Loucy (cell line): ENCODE data around the gene DMPK.

Experiments
- H2AFZ ChIP-seq: fragments of 200-600 bp; sonication (generic); 2 replicates; pipeline ENCODE4 v1.6.0; 2016; ENCODE audit warnings: antibody characterized with exemption, mild to moderate bottlenecking, low read length, moderate library complexity
- H3F3A ChIP-seq: fragments of 200-600 bp; 2 replicates; pipeline ENCODE4 v1.6.0; 2016; ENCODE audit warnings: antibody characterized with exemption, low read depth, mild to moderate bottlenecking
- H3K27me3 ChIP-seq: fragments of 200-600 bp; sonication (generic); 2 replicates; pipeline ENCODE4 v1.6.1; 2014; ENCODE audit warnings: low read length, mild to moderate bottlenecking; ENCODE audit not compliant: insufficient read depth, poor library complexity, severe bottlenecking
- H3K36me3 ChIP-seq: fragments of 200-600 bp; sonication (generic); 2 replicates; pipeline ENCODE4 v1.6.1; 2016; ENCODE audit warnings: low read length; ENCODE audit not compliant: insufficient read depth
- H3K4me1 ChIP-seq: fragments of 200-600 bp; sonication (generic); 2 replicates; pipeline ENCODE4 v1.5.1; 2014; ENCODE audit warnings: low read length, mild to moderate bottlenecking; ENCODE audit not compliant: insufficient read depth, poor library complexity, severe bottlenecking
- H3K4me2 ChIP-seq: fragments of 200-600 bp; sonication (generic); 2 replicates; pipeline ENCODE4 v1.6.0; 2014; ENCODE audit warnings: antibody characterized with exemption, low read length, low read depth, mild to moderate bottlenecking; ENCODE audit not compliant: poor library complexity, severe bottlenecking
- H3K4me3 ChIP-seq: fragments of 200-600 bp; sonication (generic); 2 replicates; pipeline ENCODE4 v1.5.1; 2014; ENCODE audit warnings: low read length, mild to moderate bottlenecking, mixed read lengths; ENCODE audit not compliant: poor library complexity, severe bottlenecking
- H3K79me2 ChIP-seq: fragments of 200-600 bp; sonication (generic); 2 replicates; pipeline ENCODE4 v1.6.1; 2014; ENCODE audit warnings: low read length; ENCODE audit not compliant: insufficient read depth
- H3K9ac ChIP-seq: fragments of 200-600 bp; sonication (generic); 2 replicates; pipeline ENCODE4 v1.6.0; 2014; ENCODE audit warnings: mild to moderate bottlenecking, low read depth, low read length, moderate library complexity; ENCODE audit not compliant: poor library complexity, severe bottlenecking
- H3K9me2 ChIP-seq: fragments of 200-600 bp; sonication (generic); replicated peaks from 2 replicates; pipeline ENCODE4 v1.6.1; 2016; ENCODE audit warnings: low read depth, low read length, mixed read lengths
- H3K9me3 ChIP-seq: fragments of 200-600 bp; sonication (generic); 2 replicates; pipeline ENCODE4 v1.6.1; 2014; ENCODE audit warnings: mild to moderate bottlenecking, antibody characterized with exemption, low read length, low read depth; ENCODE audit not compliant: insufficient read depth
- H4K20me1 ChIP-seq: fragments of 200-600 bp; sonication (generic); 2 replicates; pipeline ENCODE4 v1.6.0; 2014; ENCODE audit warnings: antibody characterized with exemption, low read length, mild to moderate bottlenecking; ENCODE audit not compliant: insufficient read depth, poor library complexity, severe bottlenecking
- EZH2phosphoT487 ChIP-seq: fragments of 200-600 bp; IDR thresholded peaks from 2 replicates; pipeline ENCODE4 v1.6.1; 2018; ENCODE audit warnings: antibody characterized with exemption, mild to moderate bottlenecking, moderate library complexity, borderline replicate concordance
- TF ChIP-seq, protein P1 (sequence below): fragments of 200-600 bp; sonication (generic); conservative IDR thresholded peaks from 2 replicates; pipeline ENCODE4 v1.5.1; 2014; ENCODE audit warnings: mild to moderate bottlenecking, antibody characterized with exemption, low read length

DMPK gene

GRCh38 chr19:45761714-45762113, 20.6 kb downstream of the DMPK start:
- Histone ChIP-seq H3K4me2 (no peak overlapping the region), H2AFZ (no peak overlapping the region), H4K20me1 (no peaks in the 10 kb centered on the region), H3K9ac (no peak overlapping the region), H3K4me3 (no peak overlapping the region), H3K36me3 (no peaks in the 10 kb centered on the region), H3K9me3 (no peaks in the 10 kb centered on the region), H3K4me1 (peaks cover 4% of the 10 kb centered on the region), H3K79me2 (no peaks in the 10 kb centered on the region), H3K9me2 (no peaks in the 10 kb centered on the region), H3K27me3 (no peaks in the 10 kb centered on the region), H3F3A (no peaks in the 10 kb centered on the region)
- TF ChIP-seq, protein P1, sequence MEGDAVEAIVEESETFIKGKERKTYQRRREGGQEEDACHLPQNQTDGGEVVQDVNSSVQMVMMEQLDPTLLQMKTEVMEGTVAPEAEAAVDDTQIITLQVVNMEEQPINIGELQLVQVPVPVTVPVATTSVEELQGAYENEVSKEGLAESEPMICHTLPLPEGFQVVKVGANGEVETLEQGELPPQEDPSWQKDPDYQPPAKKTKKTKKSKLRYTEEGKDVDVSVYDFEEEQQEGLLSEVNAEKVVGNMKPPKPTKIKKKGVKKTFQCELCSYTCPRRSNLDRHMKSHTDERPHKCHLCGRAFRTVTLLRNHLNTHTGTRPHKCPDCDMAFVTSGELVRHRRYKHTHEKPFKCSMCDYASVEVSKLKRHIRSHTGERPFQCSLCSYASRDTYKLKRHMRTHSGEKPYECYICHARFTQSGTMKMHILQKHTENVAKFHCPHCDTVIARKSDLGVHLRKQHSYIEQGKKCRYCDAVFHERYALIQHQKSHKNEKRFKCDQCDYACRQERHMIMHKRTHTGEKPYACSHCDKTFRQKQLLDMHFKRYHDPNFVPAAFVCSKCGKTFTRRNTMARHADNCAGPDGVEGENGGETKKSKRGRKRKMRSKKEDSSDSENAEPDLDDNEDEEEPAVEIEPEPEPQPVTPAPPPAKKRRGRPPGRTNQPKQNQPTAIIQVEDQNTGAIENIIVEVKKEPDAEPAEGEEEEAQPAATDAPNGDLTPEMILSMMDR: no peak
- no peak for TF ChIP-seq EZH2phosphoT487

GRCh38 chr19:45758921-45759320, 23.4 kb downstream of the DMPK start:
- Histone ChIP-seq H2AFZ (no peak overlapping the region), H3K9me2 (no peaks in the 10 kb centered on the region), H3K4me1 (no peaks in the 10 kb centered on the region), H3K4me3 (no peak overlapping the region), H3K9ac (no peak overlapping the region), H3K79me2 (no peaks in the 10 kb centered on the region), H3K4me2 (no peak overlapping the region), H3K27me3 (no peaks in the 10 kb centered on the region), H3K36me3 (no peaks in the 10 kb centered on the region), H3K9me3 (no peaks in the 10 kb centered on the region), H3F3A (no peaks in the 10 kb centered on the region), H4K20me1 (no peaks in the 10 kb centered on the region)
- no peak for TF ChIP-seq EZH2phosphoT487
- TF ChIP-seq, protein P1: no peak

DNA sequence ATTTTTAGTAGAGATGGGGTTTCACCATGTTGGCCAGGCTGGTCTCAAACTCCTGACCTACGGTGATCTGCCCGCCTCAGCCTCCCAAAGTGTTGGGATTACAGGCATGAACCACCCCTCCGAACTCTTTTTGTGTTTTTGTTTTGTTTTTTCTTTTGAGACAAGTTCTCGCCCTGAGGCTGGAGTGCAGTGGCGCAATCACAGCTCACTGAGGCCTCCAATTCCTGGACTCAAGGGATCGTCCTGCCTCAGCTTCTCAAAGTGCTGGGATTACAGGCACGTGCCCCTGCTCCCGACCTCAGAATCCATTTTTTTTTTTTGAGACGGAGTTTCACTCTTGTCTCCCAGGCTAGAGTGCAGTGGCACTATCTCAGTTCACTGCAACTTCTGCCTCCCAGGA, 24.6 kb downstream of the DMPK start:
- H3K9me2 ChIP-seq: no peaks in the 10 kb centered on the region
- TF ChIP-seq, protein P1: no peak

More for the DNA sequence above, 24.6 kb downstream of the DMPK start:
- Histone ChIP-seq H3K9ac (no peak overlapping the region), H2AFZ (no peak overlapping the region), H3K27me3 (no peaks in the 10 kb centered on the region), H3K4me2 (no peak overlapping the region), H3K4me3 (no peak overlapping the region), H3K9me3 (no peaks in the 10 kb centered on the region), H3K36me3 (no peaks in the 10 kb centered on the region), H3K4me1 (no peaks in the 10 kb centered on the region), H3K79me2 (no peaks in the 10 kb centered on the region), H4K20me1 (no peaks in the 10 kb centered on the region), H3F3A (no peaks in the 10 kb centered on the region)
